IMR-90 (cell line): ENCODE measurements around the gene URB1. TPM values are rescaled to one million over a fixed set of nuclear protein-coding genes. Genes with fewer than 3 reads are reported as not detected.

Experiments
- ATAC-seq: fragments of 200-7000 bp; cut with Tn5 transposase; 2 replicates; pipeline ENCODE4 v1.9.1; 2020; ENCODE audit warnings: low read depth, mild to moderate bottlenecking, moderate library complexity
- BruUV-seq: library from RNA; stranded (reverse); fragments of 400-500 nt; replicated peaks from 2 replicates; lab custom pipeline; 2021; lab: Mats Ljungman, UMichigan
- CTCF ChIA-PET: fragments of 300-600 bp; formaldehyde crosslinking; extraction: SDS; loops from one replicate; lab custom pipeline; 2021; ENCODE audit warnings: antibody characterized with exemption; lab: Yijun Ruan, JAX
- POLR2A ChIA-PET: fragments of 300-600 bp; sonication (Branson Sonifier 250); formaldehyde crosslinking; loops from one replicate; lab custom pipeline; 2022; ENCODE audit warnings: antibody characterized with exemption; ENCODE audit not compliant: unreplicated experiment; lab: Charles Lee
- DNase-seq: peaks from one replicate; pipeline ENCODE4 v3.0.0; 2013
- H2AFZ ChIP-seq: replicated peaks from 2 replicates; pipeline ENCODE3; 2013; ENCODE audit warnings: low read length, mild to moderate bottlenecking; ENCODE audit not compliant: poor library complexity
- H2AK5ac ChIP-seq: 2 replicates; pipeline ENCODE4 v1.6.1; 2013; ENCODE audit warnings: low read depth, low read length, inconsistent platforms
- H2AK9ac ChIP-seq: replicated peaks from 2 replicates; pipeline ENCODE3; 2013; ENCODE audit warnings: mild to moderate bottlenecking, low read depth, low read length, moderate library complexity; ENCODE audit not compliant: poor library complexity
- H2BK120ac ChIP-seq: 2 replicates; pipeline ENCODE4 v1.6.1; 2013; ENCODE audit warnings: low read depth, low read length, inconsistent platforms
- H2BK15ac ChIP-seq: 3 replicates; pipeline ENCODE4 v1.6.1; 2013; ENCODE audit warnings: low read depth, low read length, inconsistent platforms
- H2BK20ac ChIP-seq: 2 replicates; pipeline ENCODE4 v1.6.1; 2013; ENCODE audit warnings: low read depth, mild to moderate bottlenecking, inconsistent platforms, low read length, moderate library complexity
- H2BK5ac ChIP-seq: 2 replicates; pipeline ENCODE4 v1.6.1; 2013; ENCODE audit warnings: mild to moderate bottlenecking, low read depth, low read length, inconsistent platforms; ENCODE audit not compliant: poor library complexity, severe bottlenecking
- H3K14ac ChIP-seq: replicated peaks from 2 replicates; pipeline ENCODE4 v1.6.1; 2013; ENCODE audit warnings: low read depth, low read length, inconsistent platforms
- H3K18ac ChIP-seq: 2 replicates; pipeline ENCODE4 v1.6.1; 2013; ENCODE audit warnings: low read depth, low read length, control low read depth
- H3K23ac ChIP-seq: 2 replicates; pipeline ENCODE4 v1.6.1; 2013; ENCODE audit warnings: low read depth, low read length, inconsistent platforms
- H3K27ac ChIP-seq: 2 replicates; pipeline ENCODE4 v1.5.1; 2013; ENCODE audit warnings: mild to moderate bottlenecking, control low read depth, low read length; ENCODE audit not compliant: insufficient read depth
- H3K27me3 ChIP-seq: 2 replicates; pipeline ENCODE4 v1.6.1; 2013; ENCODE audit warnings: low read length; ENCODE audit not compliant: control insufficient read depth, insufficient read depth
- H3K36me3 ChIP-seq: 2 replicates; pipeline ENCODE4 v1.6.1; 2013; ENCODE audit warnings: low read length, mixed read lengths; ENCODE audit not compliant: control insufficient read depth, insufficient read depth
- H3K4ac ChIP-seq: 2 replicates; pipeline ENCODE4 v1.6.1; 2013; ENCODE audit warnings: low read depth, low read length, inconsistent platforms
- H3K4me1 ChIP-seq: 2 replicates; pipeline ENCODE4 v1.6.1; 2013; ENCODE audit warnings: low read length, mixed read lengths; ENCODE audit not compliant: control insufficient read depth, insufficient read depth
- H3K4me2 ChIP-seq: 2 replicates; pipeline ENCODE4 v1.6.1; 2013; ENCODE audit warnings: low read depth, mild to moderate bottlenecking, control low read depth, low read length, moderate library complexity
- H3K4me3 ChIP-seq: 2 replicates; pipeline ENCODE4 v1.5.1; 2013; ENCODE audit warnings: low read depth, mild to moderate bottlenecking, control low read depth, low read length, moderate library complexity; ENCODE audit not compliant: insufficient read depth
- H3K56ac ChIP-seq: 2 replicates; pipeline ENCODE4 v1.6.1; 2013; ENCODE audit warnings: low read length, inconsistent platforms; ENCODE audit not compliant: insufficient read depth; ENCODE audit errors: extremely low read depth
- H3K79me1 ChIP-seq, 2 experiments: 2 replicates each; pipeline ENCODE4 v1.6.1; 2013; ENCODE audit warnings: low read length in 2 of 2, inconsistent platforms in 1 of 2, low read depth in 1 of 2
- H3K9ac ChIP-seq: 2 replicates; pipeline ENCODE4 v1.6.1; 2013; ENCODE audit warnings: low read depth, low read length, control low read depth
- H3K9me1 ChIP-seq: 2 replicates; pipeline ENCODE4 v1.6.1; 2013; ENCODE audit warnings: low read length, inconsistent platforms; ENCODE audit not compliant: insufficient read depth
- H3K9me3 ChIP-seq: 2 replicates; pipeline ENCODE4 v1.6.1; 2013; ENCODE audit warnings: low read length; ENCODE audit not compliant: control insufficient read depth, insufficient read depth
- H4K20me1 ChIP-seq: 2 replicates; pipeline ENCODE4 v1.6.1; 2013; ENCODE audit warnings: low read length, inconsistent platforms; ENCODE audit not compliant: insufficient read depth
- H4K5ac ChIP-seq: 2 replicates; pipeline ENCODE4 v1.6.1; 2013; ENCODE audit warnings: mild to moderate bottlenecking, low read depth, low read length, control low read depth
- H4K8ac ChIP-seq, 2 experiments: 2 replicates each; pipeline ENCODE4 v1.6.1; 2013; ENCODE audit warnings: low read depth in 2 of 2, low read length in 2 of 2, control low read depth in 1 of 2, inconsistent platforms in 1 of 2
- H4K91ac ChIP-seq: 2 replicates; pipeline ENCODE4 v1.6.1; 2013; ENCODE audit warnings: low read depth, low read length, inconsistent platforms; ENCODE audit not compliant: insufficient read depth
- CTCF ChIP-seq: conservative IDR thresholded peaks from 2 replicates; pipeline ENCODE4 v1.5.1; 2012; ENCODE audit warnings: mild to moderate bottlenecking, low read depth, low read length, improper control_type of control experiment
- WGBS, 2 experiments: methylation state at CpG; one replicate each; pipeline versions ENCODE4 v1.1.5 to v1.1.7; 2013; ENCODE audit warnings: missing lambda C conversion rate in 2 of 2; ENCODE audit not compliant: insufficient read length in 1 of 2; ENCODE audit errors: extremely low coverage in 2 of 2; 5-methylcytosine and 5-hydroxymethylcytosine counted together
- dilution Hi-C: fragments of 300-500 bp; cut with HindIII; formaldehyde crosslinking; loops from one replicate; pipeline ENCODE4 v1.14.3; 2018; ENCODE audit warnings: low sequenced_read_pairs; ENCODE audit not compliant: unreplicated experiment
- in situ Hi-C: fragments of 300-500 bp; cut with MboI; formaldehyde crosslinking; loops from 3 replicates; pipeline ENCODE4 v1.14.3; 2019; ENCODE audit warnings: low sequenced_read_pairs, inconsistent platforms, mixed read lengths
- intact Hi-C: fragments of 100-400 bp; cut with micrococcal nuclease; formaldehyde crosslinking; loops from 2 replicates; pipeline ENCODE4 v1.10.0; 2022
- polyA plus RNA-seq, 3 experiments: library from polyadenylated mRNA; depleted of rRNA; stranded (reverse); fragments of >200 nt; gene quantifications; 2 replicates each; pipeline ENCODE4 v1.2.3, GENCODE V29; 2012; ENCODE audit warnings: low replicate concordance in 1 of 3
- total RNA-seq: library from RNA; depleted of rRNA; stranded (reverse); fragments of >200 nt; gene quantifications from 2 replicates; pipeline ENCODE4 v1.2.3, GENCODE V29; 2012

URB1 gene
- total and polyA plus RNA-seq, 2 of the 4 experiments (the other 2 are of a cell fraction), result 9.2 to 12.7 TPM

- H2BK120ac ChIP-seq, result no peak overlapping the region
- H2BK5ac ChIP-seq, result no peak overlapping the region
- H3K9me1 ChIP-seq, result no peaks in the 10 kb centered on the region; the same call in 1 of the 2 replicates
- ATAC-seq (no peak), DNase-seq (no peak)
- in situ Hi-C loops, result no loop called here
- CTCF ChIA-PET, result interaction anchor here (1.2 to 1.7 kb wide), 2 partner anchors 154 to 187 kb away, joined by 3 to 9 read pairs; no protein-coding TSS in a partner anchor
- dilution Hi-C loops, result no loop called here
- H3K4ac ChIP-seq, result no peak overlapping the region
- H2AK5ac ChIP-seq, result no peak overlapping the region
- H2AK9ac ChIP-seq, result no peak overlapping the region
- H3K14ac ChIP-seq, result no peak overlapping the region
- WGBS, 2 experiments, result 64% methylated on average over 4 of the region's 7 CpGs; no CpG with 5 or more reads in 1 of the 2 experiments
- POLR2A ChIA-PET, result no interaction called here
- H2AFZ ChIP-seq, result no peak overlapping the region
- H3K27ac ChIP-seq, result no peak overlapping the region
- peaks cover 10% of the 10 kb centered on the region for H3K4me1 ChIP-seq
- no peak overlapping the region for H3K18ac ChIP-seq
- H4K8ac ChIP-seq, result no peak overlapping the region
- no peak overlapping the region for H4K5ac ChIP-seq
- H3K23ac ChIP-seq, result peak overlapping the region; percentile 37; the same call in 1 of the 2 replicates
- no peaks in the 10 kb centered on the region for H4K20me1 ChIP-seq
- no peak overlapping the region for H2BK15ac ChIP-seq
- no peak overlapping the region for H3K56ac ChIP-seq
- no peaks in the 10 kb centered on the region for H3K79me1 ChIP-seq
- TF ChIP-seq CTCF, result no peak
- no peaks in the 10 kb centered on the region for H3K36me3 ChIP-seq
- no peak overlapping the region for H4K91ac ChIP-seq
- H3K4me3 ChIP-seq, result no peak overlapping the region
- H3K27me3 ChIP-seq, result peaks cover 6% of the 10 kb centered on the region; the same call in 1 of the 2 replicates
- H3K4me2 ChIP-seq, result peak overlapping the region; percentile 52; the same call in 1 of the 2 replicates
- intact Hi-C loops, result loop anchor here (1.0 to 10.0 kb wide), 4 partner anchors 81 to 187 kb away; no protein-coding TSS in a partner anchor
- H3K9me3 ChIP-seq, result no peaks in the 10 kb centered on the region
- no TSS peak for BruUV-seq
- H2BK20ac ChIP-seq, result no peak overlapping the region
- H3K9ac ChIP-seq, result no peak overlapping the region
These were observed 21.1 kb upstream of the URB1 start for GRCh38 chr21:32413697-32414578.
